ENCODE results near the gene DTX4. TPM values are rescaled to one million over a fixed set of nuclear protein-coding genes. Genes with fewer than 3 reads are reported as not detected.

Gene DTX4
- total RNA-seq, 4 donors from 2014 or later, result 9.6 to 29.3 (median 17.5) TPM

DNA sequence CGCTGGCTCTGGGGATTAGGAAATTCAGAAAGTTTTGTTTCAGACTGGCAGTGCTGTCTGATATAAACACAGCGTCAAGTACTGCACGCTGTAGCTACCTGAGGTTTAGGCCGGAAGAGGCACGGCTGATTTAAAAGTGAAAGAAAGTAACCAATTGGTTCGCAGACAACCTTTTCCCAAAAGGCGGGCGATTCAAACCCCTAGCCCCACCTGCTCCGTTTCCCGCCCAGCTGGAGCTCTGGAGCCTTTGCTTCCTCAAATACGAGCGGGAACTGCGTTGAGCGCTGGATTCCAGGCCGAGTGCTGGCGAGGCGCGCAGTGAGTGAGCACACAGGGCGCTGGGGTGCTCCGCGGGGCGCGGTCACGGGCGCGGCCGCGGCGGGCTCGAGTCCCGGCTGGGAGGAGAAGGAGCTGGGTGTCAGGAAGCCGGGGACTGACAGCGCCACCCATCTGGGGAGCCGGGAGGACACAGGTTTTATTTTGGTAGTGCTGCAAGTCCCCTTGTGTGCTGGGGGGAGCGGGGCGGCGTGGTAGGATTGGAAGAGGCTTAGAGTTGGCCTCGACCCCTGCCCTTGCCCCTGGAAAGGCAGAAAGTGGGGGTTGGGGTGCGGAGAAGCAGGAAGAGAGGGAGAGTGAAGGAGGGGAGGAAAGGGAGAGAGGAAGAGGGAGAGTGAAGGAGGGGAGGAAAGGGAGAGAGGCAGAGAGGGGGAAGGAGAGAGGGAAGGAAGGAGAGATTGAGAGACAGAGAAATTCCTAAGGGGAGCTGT is 27.2 kb upstream of the DTX4 start:
- 1 to 2% methylated on average over 16 to 27 of the region's 39 CpGs for WGBS, 2 donors
- Histone ChIP-seq H3K27ac (peak overlapping the region; percentile 66 to 94 (median 93)), H3K9me3 (no peaks in the 10 kb centered on the region), H3K4me3 (replicated peaks in 1 of 3) (peak overlapping the region; percentile 37 to 74 (median 38)), H3K4me1 (peaks cover 19 to 20% of the 10 kb centered on the region in 2 donors), H3K36me3 (no peaks in the 10 kb centered on the region), H3K27me3 (no peaks in the 10 kb centered on the region)
- no peak for TF ChIP-seq CTCF (IDR thresholded peaks at IDR 0.05)
- TF ChIP-seq POLR2A (IDR thresholded peaks at IDR 0.05), result peak in 1 of 2 donors; percentile 62
- intact Hi-C loops (cut with DNase I), result no loop called here
- peak; percentile 77 to 78 for DNase-seq

DNA sequence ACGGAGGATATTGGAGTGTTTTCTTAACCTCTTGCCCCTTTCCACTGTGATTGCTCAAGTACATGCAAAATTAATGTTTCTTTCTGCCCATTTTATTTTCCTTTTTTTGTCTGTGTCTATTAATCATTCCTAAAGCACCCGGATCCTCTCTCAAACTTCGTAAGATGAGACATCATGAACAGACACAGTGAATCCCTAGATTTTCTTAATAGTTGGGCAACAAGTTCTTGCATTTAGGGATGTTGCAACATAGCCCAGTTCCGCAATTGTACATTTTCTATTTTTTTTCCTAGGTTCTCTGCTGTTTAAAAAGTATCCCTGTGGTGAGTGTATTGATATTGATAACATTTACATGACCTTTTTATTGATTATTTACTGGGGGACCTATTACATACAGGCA is 26.4 kb upstream of the DTX4 start:
- H3K9me3 ChIP-seq, result no peaks in the 10 kb centered on the region
- intact Hi-C loops (cut with DNase I), result no loop called here
- no peaks in the 10 kb centered on the region for H3K36me3 ChIP-seq
- 66 to 75% methylated on average over 4 of the region's 4 CpGs for WGBS, 2 donors
- H3K4me1 ChIP-seq, result peaks cover 19 to 20% of the 10 kb centered on the region in 2 donors
- TF ChIP-seq POLR2A (IDR thresholded peaks at IDR 0.05) (no peak), CTCF (IDR thresholded peaks at IDR 0.05) (no peak)
- no peak overlapping the region for H3K4me3 ChIP-seq (replicated peaks in 1 of 3)
- H3K27ac ChIP-seq, result peak overlapping the region in 1 of 3 donors; percentile 94
- DNase-seq, result no peak
- H3K27me3 ChIP-seq, result no peaks in the 10 kb centered on the region

GRCh38 chr11:59151761-59152160 is 20.2 kb upstream of the DTX4 start:
- no peak for DNase-seq
- Histone ChIP-seq H3K27me3 (no peaks in the 10 kb centered on the region), H3K9me3 (no peaks in the 10 kb centered on the region), H3K4me3 (replicated peaks in 1 of 3) (no peak overlapping the region), H3K36me3 (peaks cover 0 to 3% of the 10 kb centered on the region in 2 donors), H3K4me1 (no peaks in the 10 kb centered on the region), H3K27ac (no peak overlapping the region)
- intact Hi-C loops (cut with DNase I), result loop anchor here (10.0 kb wide), 1 partner anchor 57 kb away; no protein-coding TSS in a partner anchor
- no peak for TF ChIP-seq POLR2A (IDR thresholded peaks at IDR 0.05)
- no peak for TF ChIP-seq CTCF (IDR thresholded peaks at IDR 0.05)
- 88 to 94% methylated on average over 1 of the region's 1 CpG for WGBS, 2 donors

- H3K4me3 ChIP-seq (replicated peaks in 1 of 3), result no peak overlapping the region
- H3K27ac ChIP-seq, result no peak overlapping the region
- intact Hi-C loops (cut with DNase I), result loop anchor here (10.0 kb wide), 1 partner anchor 58 kb away; no protein-coding TSS in a partner anchor
- 91 to 92% methylated on average over 8 of the region's 8 CpGs for WGBS, 2 donors
- H3K4me1 ChIP-seq, result no peaks in the 10 kb centered on the region
- peaks cover 0 to 3% of the 10 kb centered on the region in 2 donors for H3K36me3 ChIP-seq
- no peaks in the 10 kb centered on the region for H3K27me3 ChIP-seq
- H3K9me3 ChIP-seq, result no peaks in the 10 kb centered on the region
- no peak for DNase-seq
- no peak for TF ChIP-seq CTCF (IDR thresholded peaks at IDR 0.05)
- TF ChIP-seq POLR2A (IDR thresholded peaks at IDR 0.05), result no peak
These were observed 19.5 kb upstream of the DTX4 start for GRCh38 chr11:59152312-59152951.

- no peak overlapping the region for H3K27ac ChIP-seq
- H3K27me3 ChIP-seq, result no peaks in the 10 kb centered on the region
- TF ChIP-seq POLR2A (IDR thresholded peaks at IDR 0.05), result no peak
- TF ChIP-seq CTCF (IDR thresholded peaks at IDR 0.05), result no peak
- H3K36me3 ChIP-seq, result peaks cover 0 to 3% of the 10 kb centered on the region in 2 donors
- no peak for DNase-seq
- H3K9me3 ChIP-seq, result no peaks in the 10 kb centered on the region
- H3K4me1 ChIP-seq, result no peaks in the 10 kb centered on the region
- no peak overlapping the region for H3K4me3 ChIP-seq (replicated peaks in 1 of 3)
- WGBS, 2 donors, result 86 to 87% methylated on average over 5 of the region's 5 CpGs
- intact Hi-C loops (cut with DNase I), result loop anchor here (10.0 kb wide), 1 partner anchor 60 kb away; no protein-coding TSS in a partner anchor
These were observed 17.3 kb upstream of the DTX4 start for GRCh38 chr11:59154610-59155009.

Measured in thyroid gland (tissue), 4 donors.